HG03469 (cell line): Measurements from ENCODE around the gene HPS5.
"Not testable (repeated sequence)": the region's sequence is repeated elsewhere in the genome, so short reads cannot be mapped to it uniquely, and the experiment has no call there.

Experiments
- ATAC-seq: cut with Tn5 transposase; IDR thresholded peaks from one replicate; pipeline ENCODE4 v1.9.1; 2021; ENCODE audit warnings: mild to moderate bottlenecking, moderate library complexity, moderate number of reproducible peaks; ENCODE audit not compliant: unreplicated experiment

HPS5 gene

DNA sequence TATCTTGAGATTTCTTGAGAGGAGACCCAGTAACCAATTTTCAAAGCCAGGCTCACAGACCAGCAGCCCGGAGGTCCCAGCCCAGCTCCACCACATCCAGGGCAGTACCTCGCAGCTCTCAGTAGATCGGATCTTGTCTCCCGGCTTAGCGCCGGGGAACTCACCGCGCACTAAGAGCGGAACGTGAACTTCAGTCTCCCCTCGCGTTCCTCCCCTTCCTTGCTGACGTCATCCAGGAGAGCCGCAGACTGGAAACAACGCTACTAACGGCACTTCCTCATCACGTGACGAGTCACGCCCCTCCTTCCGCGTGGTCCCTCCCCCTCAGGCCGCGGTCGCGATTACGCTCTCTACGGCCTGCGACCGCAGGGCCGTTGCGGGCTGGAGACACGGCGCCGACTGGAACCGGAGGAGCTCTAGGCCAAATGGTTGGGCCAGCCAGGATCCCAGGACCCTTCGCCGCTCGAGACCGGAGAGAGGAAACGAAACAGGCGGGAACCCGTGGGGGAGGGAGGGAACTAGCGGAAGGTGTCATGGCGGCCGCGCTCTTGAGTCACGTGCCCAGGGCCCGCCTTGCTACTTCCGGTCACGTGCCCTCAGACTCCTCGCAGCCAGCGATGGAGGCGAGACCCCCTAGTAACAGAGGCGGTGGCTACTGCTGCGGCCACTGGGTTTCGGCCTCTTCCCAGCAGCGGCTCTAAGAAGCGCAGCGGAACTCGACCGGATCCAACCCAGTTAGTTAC lies at the start of gene HPS5, which contains the start of gene GTF2H1:
Gene HPS5, minus strand, starts transcription at position 172 of the 743 bp plus-strand sequence. CDS start 4,282 bp downstream, outside the sequence.
Gene GTF2H1, plus strand, starts transcription at position 599 of the 743 bp plus-strand sequence. CDS start 10,508 bp downstream, outside the sequence.
- ATAC-seq, result peak; percentile 71

DNA sequence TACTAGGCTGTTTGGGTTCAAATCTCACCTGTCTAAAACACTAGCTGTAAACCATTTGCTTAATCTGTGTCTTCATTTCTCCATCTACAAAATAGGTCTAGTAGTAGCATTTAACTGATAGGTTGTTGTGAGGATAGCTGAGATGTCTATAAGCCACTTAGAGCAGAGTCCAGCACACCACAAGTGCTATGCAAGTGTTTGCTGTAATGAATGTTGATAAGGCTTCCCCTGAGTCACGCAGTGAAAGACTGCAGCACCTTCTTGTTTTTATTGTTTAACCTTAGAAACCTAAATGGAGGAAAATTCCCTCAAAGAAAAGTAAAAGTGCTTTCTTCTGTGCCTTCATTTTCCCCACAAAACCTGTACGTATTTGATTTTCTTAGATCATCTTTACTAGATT lies 49.3 kb upstream of the HPS5 start:
- ATAC-seq, result no peak

DNA sequence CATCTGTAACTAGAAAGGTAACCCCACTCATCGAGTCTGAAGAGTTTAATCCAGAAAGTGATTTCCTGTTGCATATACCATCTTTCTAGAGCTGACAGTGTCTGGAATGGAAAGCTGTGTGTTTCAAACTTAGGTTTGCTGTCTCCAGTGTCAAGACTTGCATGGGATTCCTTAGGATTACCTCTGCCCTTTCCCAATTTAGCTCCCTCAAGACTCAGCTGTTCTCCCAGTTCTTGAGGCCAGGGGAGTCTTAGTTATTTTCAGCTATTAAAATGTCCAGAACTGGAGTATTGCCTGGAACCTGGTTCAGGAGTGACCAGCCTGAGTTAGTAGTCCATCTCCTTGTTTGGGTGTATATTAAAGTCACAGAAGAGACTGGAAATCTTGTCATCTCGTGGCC lies 47.5 kb upstream of the HPS5 start:
- no peak for ATAC-seq

GRCh38 chr11:18368221-18368620 lies 46.3 kb upstream of the HPS5 start:
- no peak for ATAC-seq

DNA sequence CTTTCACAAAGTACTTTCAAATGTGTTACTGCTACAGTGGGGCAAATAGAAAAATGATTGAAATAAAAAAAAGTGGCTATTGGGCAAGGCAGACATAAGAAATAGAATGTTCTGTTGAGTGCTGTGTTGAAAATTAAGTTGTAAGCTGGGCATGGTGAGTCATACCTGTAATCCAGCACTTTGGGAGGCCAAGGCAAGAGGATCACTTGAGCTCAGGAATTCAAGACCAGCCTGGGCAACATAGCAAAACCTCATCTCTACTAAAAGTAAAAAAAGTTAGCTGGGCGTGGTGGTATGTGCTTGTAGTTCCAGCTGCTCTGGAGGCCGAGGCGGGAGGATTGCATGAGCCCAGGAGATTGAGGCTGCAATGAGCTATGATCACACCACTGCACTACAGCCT lies 45.5 kb upstream of the HPS5 start:
- no peak for ATAC-seq

GRCh38 chr11:18366286-18366685 lies 44.3 kb upstream of the HPS5 start:
- no peak for ATAC-seq

DNA sequence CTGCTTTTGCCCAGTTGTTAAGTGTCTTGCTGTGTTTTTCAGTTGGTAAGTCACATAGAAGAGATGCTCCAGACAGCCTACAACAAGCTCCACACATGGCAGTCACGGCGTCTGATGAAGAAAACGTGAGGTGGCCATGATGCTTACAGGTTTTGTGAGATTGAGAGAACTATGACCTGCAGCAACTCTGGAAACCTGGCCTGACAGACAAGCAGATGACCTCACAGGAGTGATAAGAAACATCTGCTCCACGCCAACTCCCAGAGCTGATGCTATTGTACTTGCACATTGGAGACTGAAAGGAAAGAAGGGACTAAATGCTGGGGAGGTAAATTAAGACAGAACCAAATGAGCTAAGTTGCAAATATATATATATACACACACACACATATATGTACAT lies 43.8 kb upstream of the HPS5 start:
- no peak for ATAC-seq

GRCh38 chr11:18364495-18365073 lies 42.6 kb upstream of the HPS5 start:
- no peak for ATAC-seq

- ATAC-seq, result no peak
Observed at GRCh38 chr11:18361154-18361553, 39.2 kb upstream of the HPS5 start.

- no peak for ATAC-seq
Observed at GRCh38 chr11:18358646-18359045, 36.7 kb upstream of the HPS5 start.

DNA sequence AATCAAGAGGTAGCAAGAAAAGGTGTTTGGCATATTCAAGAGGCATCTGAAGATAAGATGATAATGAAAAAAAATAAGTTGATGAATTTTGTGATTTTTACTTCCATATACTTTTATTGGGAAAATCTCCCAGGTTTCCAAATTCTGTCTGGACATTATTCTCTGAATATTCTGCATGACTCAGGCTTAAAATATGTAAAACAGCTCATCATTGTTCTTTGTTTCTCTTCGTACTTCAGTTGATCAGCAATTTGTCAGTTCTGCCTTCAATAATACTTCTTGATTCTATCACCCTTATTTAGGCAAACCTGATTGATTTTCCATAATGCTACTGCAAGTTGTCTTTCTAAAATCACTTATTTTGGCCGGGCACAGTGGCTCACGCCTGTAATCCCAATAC lies 30.6 kb upstream of the HPS5 start:
- ATAC-seq, result no peak

DNA sequence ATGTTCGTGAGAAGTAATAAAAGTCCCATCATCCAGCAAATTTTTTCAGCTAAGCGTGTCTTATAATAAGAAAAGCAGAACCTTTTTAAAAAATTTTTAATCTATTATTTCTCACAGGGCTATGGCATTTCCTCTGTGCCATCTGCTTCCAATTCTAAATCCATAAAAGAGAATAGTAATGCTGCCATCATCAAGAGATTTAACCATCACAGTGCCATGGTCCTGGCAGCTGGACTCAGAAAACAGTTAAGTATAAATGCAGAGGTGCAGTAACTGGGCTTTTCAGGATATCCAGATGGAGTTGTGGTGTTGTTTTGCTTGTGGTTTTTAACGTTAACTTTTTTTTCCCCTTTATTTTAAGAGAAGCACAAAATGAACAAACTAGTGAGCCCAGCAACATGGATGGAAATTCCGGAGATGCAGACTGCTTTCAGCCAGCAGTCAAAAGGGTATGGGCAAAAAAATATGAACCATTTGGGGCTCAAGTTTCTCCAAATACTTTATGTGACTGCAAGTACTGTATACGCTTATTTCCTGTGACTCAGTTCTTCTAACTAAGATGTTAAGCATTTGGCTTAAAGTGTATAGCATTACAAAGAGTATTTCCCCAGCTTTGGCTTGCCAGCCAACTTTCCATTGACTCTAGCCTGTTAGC lies 25.7 kb upstream of the HPS5 start:
- ATAC-seq, result no peak

- no peak for ATAC-seq
Observed at GRCh38 chr11:18332891-18333290, 11.0 kb upstream of the HPS5 start.

GRCh38 chr11:18332302-18332701 lies 10.4 kb upstream of the HPS5 start:
- no peak for ATAC-seq

DNA sequence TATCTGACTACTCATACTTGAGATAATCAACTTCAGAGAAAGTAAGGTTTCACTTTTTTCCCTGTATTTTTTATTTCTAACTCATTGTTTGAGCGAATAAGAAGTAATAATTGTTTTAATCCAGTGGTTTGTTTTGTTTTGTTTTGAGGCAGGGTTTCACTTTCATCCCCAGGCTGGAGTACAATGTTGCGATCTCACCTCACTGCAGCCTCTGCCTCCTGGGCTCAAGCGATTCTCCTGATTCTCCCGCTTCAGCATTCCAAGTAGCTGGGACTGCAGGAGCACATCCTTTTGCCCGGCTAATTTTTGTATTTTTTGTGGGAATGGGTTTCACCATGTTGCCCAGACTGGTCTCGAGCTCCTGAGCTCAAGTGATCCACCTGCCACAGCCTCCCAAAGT lies 9.0 kb upstream of the HPS5 start:
- no peak for ATAC-seq

- no peak for ATAC-seq
Observed at GRCh38 chr11:18329196-18329870, 7.4 kb upstream of the HPS5 start.

DNA sequence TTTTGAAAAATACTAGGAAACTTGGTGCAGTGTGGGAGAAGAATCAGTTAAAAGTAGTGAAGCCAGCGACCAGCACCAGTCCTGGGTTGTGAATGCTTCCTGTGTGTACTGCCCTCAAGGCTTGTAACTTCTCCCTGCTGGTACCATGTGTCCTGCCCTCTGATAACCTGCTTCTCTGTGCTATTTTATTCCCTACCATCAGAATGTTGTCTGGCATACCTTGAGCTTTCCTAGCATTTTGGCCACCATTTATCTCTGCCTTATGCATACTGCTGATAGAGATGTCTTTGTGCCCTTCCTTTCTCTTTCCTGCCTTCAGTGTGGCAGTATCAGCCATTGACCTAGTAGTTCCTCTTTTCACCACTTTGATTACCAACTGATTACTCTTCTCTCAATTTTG lies 2.4 kb upstream of the HPS5 start:
- ATAC-seq, result no peak

DNA sequence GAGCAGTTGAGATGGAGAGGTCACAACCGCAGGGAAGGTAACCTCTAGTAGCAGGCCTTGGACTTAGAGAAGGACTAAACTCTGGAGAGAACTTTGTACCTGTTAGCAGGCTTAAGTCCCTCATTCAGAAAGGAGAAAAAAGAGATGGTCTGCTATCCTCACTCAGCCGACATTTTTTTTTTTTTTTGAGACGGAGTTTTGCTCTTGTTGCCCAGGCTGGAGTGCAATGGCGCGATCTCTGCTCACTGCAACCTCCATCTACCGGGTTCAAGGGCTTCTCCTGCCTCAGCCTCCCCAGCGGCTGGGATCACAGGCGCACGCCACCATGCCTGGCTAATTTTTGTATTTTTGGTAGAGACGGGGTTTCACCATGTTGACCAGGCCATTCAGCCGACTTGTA lies 1.9 kb upstream of the HPS5 start:
- ATAC-seq, result not testable (repeated sequence)

DNA sequence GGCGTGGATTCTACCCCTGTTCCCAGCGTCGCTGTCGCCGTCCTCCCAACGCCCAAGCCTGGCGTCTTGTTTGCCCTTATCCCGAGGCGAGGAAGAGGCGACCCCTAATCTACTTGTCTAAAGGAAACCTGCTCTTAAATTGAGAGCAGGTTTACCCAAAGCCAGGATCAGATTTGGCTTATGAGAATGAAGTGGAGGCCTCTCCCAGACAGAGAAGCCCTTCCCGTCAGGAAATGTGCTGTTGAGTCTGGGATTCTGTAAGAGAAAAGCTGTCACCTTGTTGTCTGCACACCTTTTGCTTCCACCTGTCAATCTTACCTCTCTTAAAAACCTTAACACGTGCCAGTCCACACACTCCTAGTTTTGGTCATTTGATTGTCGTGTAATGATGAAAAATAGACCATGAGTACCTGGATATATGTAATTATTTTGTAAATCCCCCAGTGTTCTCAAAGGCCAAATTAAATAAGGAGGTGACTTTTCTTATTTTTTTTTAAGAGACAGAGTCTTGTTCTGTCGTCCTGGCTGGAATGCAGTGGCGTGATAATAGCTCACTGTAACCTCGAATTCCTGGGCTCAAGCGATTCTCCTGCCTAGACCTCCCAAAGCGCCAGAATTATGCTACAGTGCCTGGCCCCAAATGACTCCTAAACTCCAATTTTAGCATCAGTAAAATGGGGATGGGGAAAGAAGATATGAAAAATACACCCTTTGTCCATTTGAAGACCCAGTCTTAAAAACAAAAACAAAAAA lies 1.1 kb upstream of the HPS5 start:
- no peak for ATAC-seq

DNA sequence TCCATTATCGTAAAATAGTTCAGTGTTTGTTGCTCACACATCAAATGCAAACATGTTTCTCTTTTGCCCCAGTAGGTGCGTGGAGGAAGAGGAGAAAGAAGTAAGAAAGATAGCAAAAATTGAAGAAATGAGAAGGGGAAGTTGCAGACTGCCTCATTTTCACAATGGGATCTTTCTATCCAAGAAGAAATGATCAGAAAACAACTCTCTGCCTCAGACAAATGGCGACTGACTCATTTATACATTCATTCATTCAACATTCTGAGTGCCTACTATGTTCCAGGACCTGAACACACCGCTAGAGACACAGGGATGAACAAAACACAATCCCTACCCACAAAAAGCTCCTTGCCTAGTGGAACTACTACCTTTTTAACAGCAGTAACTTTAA lies 367 bp downstream of the HPS5 start:
- peak; percentile 1 for ATAC-seq

GRCh38 chr11:18320617-18321016 lies 1.3 kb downstream of the HPS5 start:
- no peak for ATAC-seq
